Colon (tissue), 2 donors: ENCODE data around the gene RLN3.
"Not testable (repeated sequence)": the region's sequence is repeated elsewhere in the genome, so short reads cannot be mapped to it uniquely, and the experiment has no call there.

Source experiments
- FAIRE-seq: peaks from 2 replicates; lab custom pipeline; 2012; peaks lifted over from hg19 to GRCh38; lab: Jason Lieb, UNC
- donor health status: control.
- donor health status: control.

Gene RLN3

GRCh38 chr19:14021474-14021873 lies 6.5 kb upstream of the RLN3 start:
- no peak for FAIRE-seq

GRCh38 chr19:14022469-14022868 lies 5.5 kb upstream of the RLN3 start:
- FAIRE-seq, result no peak

GRCh38 chr19:14023404-14024235 lies 4.3 kb upstream of the RLN3 start:
- no peak for FAIRE-seq

- not testable (repeated sequence) for FAIRE-seq
These were observed 1.2 kb upstream of the RLN3 start for GRCh38 chr19:14026652-14027192.

GRCh38 chr19:14028901-14029300 lies 953 bp downstream of the RLN3 start:
- FAIRE-seq, result no peak

- FAIRE-seq, result no peak
These were observed 3.2 kb downstream of the RLN3 start for GRCh38 chr19:14030997-14031718.

- FAIRE-seq, result no peak
These were observed 4.0 kb downstream of the RLN3 start, which contains the start of gene IL27RA for GRCh38 chr19:14031719-14032480. Gene IL27RA (plus strand): TSS chr19:14031762. CDS start chr19:14031873, 111 bp downstream.

- no peak for FAIRE-seq
These were observed 6.0 kb downstream of the RLN3 start for GRCh38 chr19:14033946-14034345.

GRCh38 chr19:14035159-14035558 lies 7.2 kb downstream of the RLN3 start:
- not testable (repeated sequence) for FAIRE-seq

- FAIRE-seq, result no peak
These were observed 7.8 kb downstream of the RLN3 start for GRCh38 chr19:14035706-14036105.

GRCh38 chr19:14039181-14039580 lies 11.2 kb downstream of the RLN3 start:
- FAIRE-seq, result no peak

GRCh38 chr19:14042659-14043608 lies 15.0 kb downstream of the RLN3 start:
- not testable (repeated sequence) for FAIRE-seq

- not testable (repeated sequence) for FAIRE-seq
These were observed 19.9 kb downstream of the RLN3 start for GRCh38 chr19:14047866-14048265.

- FAIRE-seq, result no peak
These were observed 20.6 kb downstream of the RLN3 start for GRCh38 chr19:14048443-14049153.

GRCh38 chr19:14050512-14050911 lies 22.6 kb downstream of the RLN3 start:
- no peak for FAIRE-seq

- FAIRE-seq, result not testable (repeated sequence)
These were observed 23.0 kb downstream of the RLN3 start for GRCh38 chr19:14050961-14051360.

- FAIRE-seq, result no peak
These were observed 24.0 kb downstream of the RLN3 start for GRCh38 chr19:14051980-14052379.

- FAIRE-seq, result no peak
These were observed 24.5 kb downstream of the RLN3 start for GRCh38 chr19:14052470-14052869.

GRCh38 chr19:14053032-14053431 lies 25.1 kb downstream of the RLN3 start:
- FAIRE-seq, result no peak

GRCh38 chr19:14053500-14053899 lies 25.6 kb downstream of the RLN3 start:
- FAIRE-seq, result no peak
